Transverse colon (tissue), 3 donors: ENCODE results near the gene TMEM266.

ENCODE experiments used
- CTCF ChIP-seq, 5 experiments: fragments of 200-600 bp in 3 of 5; fragments of 450-650 bp in 2 of 5; sonication (generic) in 3 of 5; IDR thresholded peaks; 1 replicate in 2 of 5; 2 replicates in 3 of 5; pipeline ENCODE4 v1.5.1; 2016 to 2017; ENCODE audit warnings: antibody characterized with exemption in 5 of 5, inconsistent platforms in 3 of 5, mild to moderate bottlenecking in 2 of 5, moderate library complexity in 1 of 5
- EP300 ChIP-seq: sonication (generic); formaldehyde crosslinking; IDR thresholded peaks from one replicate; pipeline ENCODE4 v1.6.1; 2017; ENCODE audit warnings: antibody characterized with exemption, low read depth
- POLR2A ChIP-seq: fragments of 450-650 bp; IDR thresholded peaks from one replicate; pipeline ENCODE4 v1.6.1; 2016; ENCODE audit warnings: antibody characterized with exemption, mild to moderate bottlenecking, moderate library complexity

GRCh38 chr15:76038512-76038911, 21.3 kb upstream of the TMEM266 start:
- TF ChIP-seq CTCF (IDR thresholded peaks at IDR 0.05) (no peak), POLR2A (no peak), EP300 (no peak)
